Effector CD8-positive, alpha-beta T cell (primary cell): Measurements from ENCODE around the gene TMEM190.
"Not testable (repeated sequence)": the region's sequence is repeated elsewhere in the genome, so short reads cannot be mapped to it uniquely, and the experiment has no call there.

ENCODE experiments used
- DNase-seq: peaks from one replicate; lab custom pipeline; 2025; lab: John Stamatoyannopoulos, UW

The TMEM190 gene

GRCh38 chr19:55391702-55392615 is 15.3 kb downstream of the TMEM190 start:
- no peak for DNase-seq

- no peak for DNase-seq
These were observed 16.5 kb downstream of the TMEM190 start for GRCh38 chr19:55392820-55393761.

DNA sequence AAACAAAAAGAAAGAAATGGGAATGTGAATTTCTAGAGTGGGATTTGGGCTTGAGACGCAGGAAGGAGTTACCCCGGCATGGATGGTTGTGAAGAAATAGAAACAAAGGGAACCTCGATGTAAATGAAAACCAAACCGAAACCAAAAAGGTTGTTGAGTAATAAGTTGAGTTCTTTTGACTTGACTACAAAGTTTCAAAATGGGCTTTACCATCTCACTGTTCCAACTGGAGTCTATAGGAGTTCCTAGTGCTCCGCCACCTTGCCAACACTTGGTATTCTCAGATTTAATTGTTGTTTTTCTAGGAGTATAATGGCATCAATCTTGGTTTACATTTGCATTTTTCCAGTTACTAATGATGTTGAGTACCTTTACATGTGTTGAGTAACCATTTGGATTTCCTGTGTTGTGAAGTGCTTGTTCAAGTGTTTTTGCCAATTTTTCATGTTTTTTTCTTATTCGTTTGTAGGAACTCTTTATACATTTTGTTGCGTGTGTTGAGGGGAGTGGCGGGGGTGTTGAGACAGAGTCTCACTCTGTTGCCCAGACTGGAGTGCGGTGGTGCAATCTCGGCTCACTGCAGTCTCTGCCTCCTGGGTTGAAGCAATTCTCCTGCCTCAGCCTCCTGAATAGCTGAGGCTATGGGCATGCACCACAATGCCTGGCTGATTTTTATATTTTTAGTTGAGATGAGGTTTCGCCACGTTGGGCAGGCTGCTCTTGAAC is 21.7 kb downstream of the TMEM190 start:
- no peak for DNase-seq

GRCh38 chr19:55400281-55401087 is 23.9 kb downstream of the TMEM190 start:
- DNase-seq, result no peak

- not testable (repeated sequence) for DNase-seq
These were observed 24.8 kb downstream of the TMEM190 start for GRCh38 chr19:55401390-55401789.

- DNase-seq, result no peak
These were observed 25.9 kb downstream of the TMEM190 start for GRCh38 chr19:55402509-55402908.

DNA sequence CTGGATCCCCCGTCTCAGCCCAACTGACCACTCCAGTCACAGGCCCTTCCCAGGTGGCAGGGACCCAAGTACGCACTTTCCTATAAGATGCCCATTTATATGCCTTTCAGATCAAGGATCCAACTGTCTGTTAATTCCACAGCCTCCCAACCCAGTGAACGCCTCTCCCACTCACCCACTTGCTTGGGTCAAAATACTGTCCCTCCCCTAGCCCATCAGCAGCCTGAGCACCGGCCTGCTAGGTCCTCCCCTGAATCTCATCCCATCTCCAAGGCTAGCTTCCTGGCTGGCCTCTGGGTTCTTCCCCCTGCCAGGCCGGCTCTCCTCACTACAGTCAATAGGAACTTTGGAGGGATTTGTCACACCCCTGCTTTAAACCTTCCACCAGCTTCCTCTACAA is 29.0 kb downstream of the TMEM190 start:
- DNase-seq, result no peak

GRCh38 chr19:55406091-55406825 is 29.6 kb downstream of the TMEM190 start:
- no peak for DNase-seq

DNA sequence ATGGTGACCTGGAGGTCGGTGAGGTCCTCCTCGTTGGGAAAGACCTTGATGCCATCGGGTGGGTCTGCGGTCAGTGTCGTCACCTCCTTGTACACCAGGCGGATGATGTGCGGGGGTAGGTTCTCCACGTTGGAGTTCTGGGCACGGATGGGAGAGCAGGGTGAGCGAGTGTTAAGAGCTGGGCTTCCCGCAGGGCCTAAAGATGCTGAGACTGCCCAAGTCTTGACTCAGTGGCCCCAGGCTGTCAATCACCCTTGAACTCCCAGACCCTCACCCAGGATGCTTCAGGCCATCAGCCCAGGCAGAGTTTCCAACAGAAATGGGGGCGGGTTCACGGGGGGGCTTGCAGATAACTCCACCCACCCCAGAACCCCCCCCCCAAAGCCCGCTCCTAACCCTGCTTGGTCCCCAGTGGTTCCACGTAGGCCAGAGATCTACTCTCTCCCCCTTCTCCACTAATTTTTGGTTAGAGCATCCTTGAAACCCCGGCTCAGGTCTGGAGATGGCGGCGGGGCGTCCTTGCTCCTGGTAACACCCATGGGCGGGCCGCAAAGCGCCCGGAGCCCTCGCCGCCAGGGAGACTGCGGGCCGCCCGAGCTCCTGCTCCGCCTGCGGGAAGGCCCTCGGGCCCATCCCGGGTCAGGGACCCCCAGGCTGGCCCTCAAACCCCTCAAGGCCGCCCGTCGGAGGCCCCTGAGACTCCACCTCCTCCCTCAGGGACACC is 30.4 kb downstream of the TMEM190 start:
- peak; percentile 50 for DNase-seq

- not testable (repeated sequence) for DNase-seq
These were observed 30.8 kb downstream of the TMEM190 start, which contains the start of gene UBE2S for GRCh38 chr19:55407550-55407799. Gene UBE2S (minus strand): TSS chr19:55407788. CDS start chr19:55407589, 199 bp downstream.

DNA sequence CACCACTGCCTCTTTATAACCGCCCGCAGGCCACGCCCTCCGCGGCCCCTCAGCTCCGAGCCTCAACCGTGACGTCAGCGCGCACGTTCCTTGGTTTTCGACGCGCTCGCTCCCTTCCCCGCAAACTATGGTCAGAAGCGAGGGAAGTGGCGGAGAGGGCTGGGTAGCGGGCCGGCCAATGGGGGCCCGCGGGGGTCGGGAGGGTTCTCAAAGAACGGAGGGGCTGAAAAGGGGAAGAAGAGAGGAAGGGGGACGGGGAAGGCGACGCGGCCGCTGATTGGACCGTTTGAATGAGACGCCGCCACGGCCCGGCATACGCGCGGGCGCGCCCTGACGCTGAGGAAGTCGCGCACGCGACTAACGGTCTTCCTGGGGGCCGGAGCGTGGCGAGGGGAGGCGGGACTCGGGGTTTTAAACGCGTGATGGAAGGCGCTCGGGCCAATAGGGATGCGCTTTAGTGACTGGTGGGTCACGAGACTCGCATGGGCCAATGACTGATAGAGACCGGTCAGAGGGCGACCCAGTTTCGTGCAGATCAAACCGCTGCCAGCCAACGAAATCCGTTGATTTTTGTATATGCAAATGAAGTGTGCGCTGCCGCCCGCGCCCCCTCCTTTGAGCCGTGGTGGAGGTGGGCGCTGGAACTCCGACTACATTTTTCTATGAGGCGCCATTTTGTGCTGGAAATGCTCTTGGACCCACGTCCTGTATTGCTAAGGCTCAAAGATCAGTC is 31.3 kb downstream of the TMEM190 start:
- peak; percentile 95 for DNase-seq

DNA sequence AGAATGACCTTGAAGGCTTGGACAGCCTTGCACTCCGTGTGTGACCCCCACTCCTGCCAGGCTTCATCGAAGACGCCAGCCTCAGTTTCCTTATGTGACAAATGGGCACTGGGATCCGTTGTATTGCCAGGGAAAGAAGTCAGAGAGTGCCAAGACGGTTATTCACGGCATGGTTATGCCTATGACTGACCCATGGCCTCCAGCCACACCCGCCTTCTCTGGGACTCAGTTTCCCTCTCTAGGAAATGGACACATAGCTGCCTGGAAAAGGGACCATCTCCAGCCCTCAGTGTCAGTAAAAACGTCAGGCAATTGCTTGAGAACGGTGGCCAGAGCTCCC is 31.9 kb downstream of the TMEM190 start:
- DNase-seq, result no peak

DNA sequence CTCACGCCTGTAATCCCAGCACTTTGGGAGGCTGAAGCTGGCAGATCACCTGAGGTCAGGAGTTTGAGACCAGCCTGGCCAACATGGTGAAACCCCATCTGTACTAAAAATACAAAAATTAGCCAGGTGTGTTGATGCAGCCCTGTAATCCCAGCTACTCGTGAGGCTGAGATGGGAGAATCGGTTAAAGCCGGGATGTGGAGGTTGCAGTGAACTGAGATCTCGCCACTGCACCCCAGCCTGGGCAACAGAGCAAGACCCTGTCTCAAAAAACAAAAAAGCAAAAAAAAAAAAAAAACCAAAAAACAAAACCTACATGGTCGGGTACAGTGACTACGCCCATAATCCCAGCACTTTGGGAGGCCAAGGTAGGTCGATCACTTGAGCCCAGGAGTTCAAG is 32.6 kb downstream of the TMEM190 start:
- not testable (repeated sequence) for DNase-seq

GRCh38 chr19:55410168-55410567 is 33.5 kb downstream of the TMEM190 start:
- no peak for DNase-seq

- DNase-seq, result peak; percentile 29
These were observed 41.6 kb downstream of the TMEM190 start for GRCh38 chr19:55418185-55418584.

- no peak for DNase-seq
These were observed 42.5 kb downstream of the TMEM190 start for GRCh38 chr19:55419103-55419502.

DNA sequence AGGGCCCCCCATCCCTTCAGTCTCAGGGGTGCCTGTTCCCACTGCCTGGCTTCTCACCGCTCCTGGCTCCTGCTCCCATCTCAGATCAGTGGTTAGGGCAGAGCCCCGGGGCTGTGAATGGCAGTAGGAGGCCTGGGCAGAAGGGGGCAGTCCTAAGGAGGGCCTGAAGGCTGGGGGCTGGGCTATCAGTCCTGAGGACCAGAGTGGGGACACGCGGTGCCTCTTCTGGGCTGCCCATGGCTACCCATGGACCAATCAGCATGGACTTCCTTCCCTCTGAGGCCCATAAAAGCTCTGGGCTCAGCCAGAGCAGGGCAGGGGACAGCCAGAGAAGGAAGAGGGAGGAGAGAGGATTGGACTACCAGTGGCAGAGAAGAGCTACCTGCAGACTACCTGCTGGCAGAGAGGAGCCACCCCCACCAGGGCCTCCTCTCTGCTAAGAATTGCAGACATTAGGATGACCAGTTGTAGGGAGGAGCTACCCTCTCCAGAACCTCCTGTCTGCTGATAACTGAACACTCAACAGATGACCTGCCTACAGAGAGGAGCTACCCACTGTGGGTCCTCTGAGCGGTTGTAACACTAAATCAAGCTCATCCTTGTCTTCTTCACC is 43.1 kb downstream of the TMEM190 start:
- DNase-seq, result no peak

- not testable (repeated sequence) for DNase-seq
These were observed 44.7 kb downstream of the TMEM190 start for GRCh38 chr19:55421281-55421680.
